ENCODE measurements around the gene CPZ. TPM values are rescaled to one million over a fixed set of nuclear protein-coding genes. Genes with fewer than 3 reads are reported as not detected.
A peak's percentile ranks its signal among the peaks of the same experiment; 100 is the strongest.

Gene CPZ
- total and polyA plus RNA-seq, 10 donors, result 0.11 to 8.5 (median 0.93) TPM; not detected in 1

DNA sequence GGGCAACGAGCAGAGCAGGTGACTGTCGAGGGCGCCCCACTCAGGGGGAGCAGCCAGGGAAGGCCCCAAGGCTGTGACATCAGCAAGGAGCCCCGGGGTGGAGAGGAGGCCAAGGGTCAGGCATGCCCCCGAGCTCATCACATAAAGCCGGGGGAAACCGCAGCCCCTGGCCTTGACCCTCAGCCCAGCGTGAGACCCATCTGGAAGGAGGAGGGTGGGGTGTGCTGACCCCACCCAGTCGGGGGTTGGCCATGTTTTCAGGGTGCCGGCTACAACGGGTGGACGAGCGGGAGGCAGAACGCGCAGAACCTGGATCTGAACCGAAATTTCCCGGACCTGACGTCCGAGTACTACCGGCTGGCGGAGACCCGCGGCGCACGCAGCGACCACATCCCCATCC is 13.9 kb downstream of the CPZ start:
- DNase-seq, result no peak
- TF ChIP-seq POLR2A (IDR thresholded peaks at IDR 0.05) (no peak), CTCF (IDR thresholded peaks at IDR 0.05 in 8 of 11, conservative IDR thresholded peaks at IDR 0.05 in 3 of 11) (no peak), POLR2AphosphoS5 (IDR thresholded peaks at IDR 0.05) (no peak)
- Histone ChIP-seq H3K27me3 (replicated peaks in 1 of 7) (peaks cover 0 to 50% (median 0%) of the 10 kb centered on the region in 7 donors), H3K9me3 (no peaks in the 10 kb centered on the region), H3K27ac (no peak overlapping the region), H3K4me1 (peaks cover 0 to 6% (median 4%) of the 10 kb centered on the region in 6 donors), H3K4me3 (no peak overlapping the region), H3K36me3 (no peaks in the 10 kb centered on the region)
- WGBS, 5 donors, result 82 to 90% (median 85%) methylated on average over 22 to 26 of the region's 26 CpGs
- intact Hi-C loops (cut with DNase I; ENCODE audit: low total_unique reads), result loop anchor here (10.0 kb wide), 1 partner anchor 308 kb away; no protein-coding TSS in a partner anchor

DNA sequence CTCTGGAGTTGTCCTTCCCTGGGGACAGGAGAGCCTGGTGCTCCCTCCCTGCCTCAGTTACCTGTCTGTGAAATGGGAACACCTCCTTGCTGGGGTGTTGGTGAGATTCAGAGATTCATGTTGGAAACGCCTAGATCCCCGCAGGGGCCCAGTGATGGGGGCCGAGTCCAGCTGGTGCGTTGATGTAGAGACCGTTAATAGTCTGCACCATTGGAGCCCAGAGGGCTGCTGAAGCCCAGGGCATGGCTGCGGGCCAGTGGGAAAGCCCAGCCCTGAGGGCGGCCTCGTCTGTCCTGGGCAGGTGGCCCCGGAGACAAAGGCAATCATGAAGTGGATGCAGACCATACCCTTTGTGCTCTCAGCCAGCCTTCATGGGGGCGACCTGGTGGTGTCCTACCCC is 14.4 kb downstream of the CPZ start:
- TF ChIP-seq CTCF (IDR thresholded peaks at IDR 0.05 in 8 of 11, conservative IDR thresholded peaks at IDR 0.05 in 3 of 11) (no peak), POLR2AphosphoS5 (IDR thresholded peaks at IDR 0.05) (no peak), POLR2A (IDR thresholded peaks at IDR 0.05) (no peak)
- no peaks in the 10 kb centered on the region for H3K9me3 ChIP-seq
- DNase-seq, result no peak
- no peak overlapping the region for H3K27ac ChIP-seq
- no peak overlapping the region for H3K4me3 ChIP-seq
- intact Hi-C loops (cut with DNase I; ENCODE audit: low total_unique reads), result loop anchor here (10.0 kb wide), 1 partner anchor 308 kb away; no protein-coding TSS in a partner anchor
- H3K27me3 ChIP-seq (replicated peaks in 1 of 7), result peaks cover 0 to 50% (median 0%) of the 10 kb centered on the region in 7 donors
- WGBS, 5 donors, result 40 to 81% (median 72%) methylated on average over 1 to 10 of the region's 10 CpGs
- H3K4me1 ChIP-seq, result peaks cover 0 to 6% (median 4%) of the 10 kb centered on the region in 6 donors
- H3K36me3 ChIP-seq, result no peaks in the 10 kb centered on the region

DNA sequence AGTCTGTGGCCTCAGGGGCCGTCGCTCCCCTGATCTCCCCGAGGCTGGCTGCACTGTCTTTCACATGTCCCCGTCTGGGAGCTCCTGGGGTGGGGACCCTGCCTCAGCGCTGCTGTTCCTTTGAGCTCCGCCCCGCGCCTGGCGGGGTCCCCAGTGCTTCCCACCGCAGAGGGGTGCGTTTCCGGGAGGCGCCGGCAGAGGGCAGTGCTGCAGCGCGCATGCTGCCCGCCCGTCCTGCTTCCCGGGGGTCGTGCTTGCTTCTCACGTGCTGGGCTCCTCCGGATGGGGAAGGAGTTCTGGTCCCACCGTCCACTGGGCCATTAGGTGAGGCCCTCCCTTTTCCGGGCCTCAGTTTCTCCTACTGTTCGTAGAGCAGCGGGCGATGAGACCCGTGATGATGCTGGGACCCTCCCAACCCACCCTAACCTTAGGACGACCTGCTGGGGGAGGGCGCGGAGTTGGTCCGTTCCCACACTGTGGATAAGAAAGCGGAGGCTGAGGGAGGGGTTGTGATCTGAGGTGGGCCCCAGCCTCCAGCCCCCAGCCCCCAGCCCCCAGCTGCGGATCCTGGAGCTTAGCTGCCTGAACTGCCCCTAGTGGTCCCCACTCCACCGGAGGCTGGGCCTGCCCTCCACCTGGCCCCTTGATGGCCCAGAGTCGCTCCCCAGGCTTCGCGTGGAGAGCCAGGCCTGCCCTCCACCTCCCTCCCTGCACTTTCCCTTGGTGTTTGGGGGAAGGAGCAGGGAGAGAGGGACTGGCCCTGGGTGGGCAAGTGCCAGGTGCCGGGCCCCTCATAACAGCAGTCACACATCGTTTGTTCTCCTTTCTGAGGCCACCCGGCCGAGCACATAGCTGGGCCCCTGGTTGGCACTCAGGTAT is 15.3 kb downstream of the CPZ start:
- intact Hi-C loops (cut with DNase I; ENCODE audit: low total_unique reads), result loop anchor here (10.0 kb wide), 1 partner anchor 307 kb away; no protein-coding TSS in a partner anchor

More for the DNA sequence above, 15.3 kb downstream of the CPZ start:
- DNase-seq, result peak; percentile 84
- peaks cover 0 to 6% (median 4%) of the 10 kb centered on the region in 6 donors for H3K4me1 ChIP-seq
- H3K27me3 ChIP-seq (replicated peaks in 1 of 7), result peaks cover 0 to 47% (median 0%) of the 10 kb centered on the region in 7 donors
- no peak overlapping the region for H3K27ac ChIP-seq
- H3K4me3 ChIP-seq, result no peak overlapping the region
- WGBS, 5 donors, result 14 to 25% (median 19%) methylated on average over 24 to 42 of the region's 42 CpGs
- H3K9me3 ChIP-seq, result no peaks in the 10 kb centered on the region
- TF ChIP-seq POLR2AphosphoS5 (IDR thresholded peaks at IDR 0.05) (no peak), CTCF (IDR thresholded peaks at IDR 0.05 in 8 of 11, conservative IDR thresholded peaks at IDR 0.05 in 3 of 11) (peak; percentile 35 to 93 (median 80))
- H3K36me3 ChIP-seq, result no peaks in the 10 kb centered on the region
